ENCODE data around the gene ADGRG7.

DNA sequence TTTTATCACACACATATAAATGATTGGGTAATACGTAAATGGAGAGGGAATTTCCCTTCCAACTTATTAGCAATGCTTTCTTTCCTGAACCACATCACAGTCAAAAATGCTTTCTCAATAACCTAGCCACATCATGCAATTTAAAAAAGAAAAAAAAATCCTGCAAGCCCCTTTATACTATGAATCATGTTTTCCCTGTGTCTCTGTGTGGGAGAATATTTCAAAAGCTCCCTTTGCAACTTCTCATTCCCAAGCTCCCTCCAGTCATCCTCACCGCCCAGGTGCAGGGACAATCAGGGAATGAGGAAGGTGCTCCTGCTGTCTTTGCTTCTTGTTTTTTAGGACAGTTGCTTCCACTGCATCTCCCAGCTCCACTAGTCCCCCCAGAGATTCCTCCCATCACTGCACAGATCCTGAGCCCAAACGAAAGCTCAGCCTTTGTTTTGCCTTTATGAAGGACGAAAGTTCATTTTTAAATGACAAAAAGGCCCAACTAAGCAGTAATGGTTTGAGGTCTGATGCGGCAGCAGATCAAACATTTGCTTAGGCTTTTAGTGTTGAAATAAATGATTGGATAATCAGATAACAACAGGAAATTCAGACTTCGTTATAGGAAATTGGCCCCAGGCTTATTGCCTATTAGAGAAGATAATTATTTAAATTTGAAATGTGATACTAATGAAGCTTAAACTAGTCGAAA, 47.8 kb upstream of the ADGRG7 start:
- TF ChIP-seq POLR2A (IDR thresholded peaks at IDR 0.05; ENCODE audit: low read length) (no peak), GATA1 (IDR thresholded peaks at IDR 0.05; ENCODE audit: low read depth, low read length) (no peak)

All from erythroblast (primary cell).